Measurements from ENCODE around the gene SAMD9.
A peak's percentile ranks its signal among the peaks of the same experiment; 100 is the strongest.
"Not testable (repeated sequence)": the region's sequence is repeated elsewhere in the genome, so short reads cannot be mapped to it uniquely, and the experiment has no call there.

The SAMD9 gene

DNA sequence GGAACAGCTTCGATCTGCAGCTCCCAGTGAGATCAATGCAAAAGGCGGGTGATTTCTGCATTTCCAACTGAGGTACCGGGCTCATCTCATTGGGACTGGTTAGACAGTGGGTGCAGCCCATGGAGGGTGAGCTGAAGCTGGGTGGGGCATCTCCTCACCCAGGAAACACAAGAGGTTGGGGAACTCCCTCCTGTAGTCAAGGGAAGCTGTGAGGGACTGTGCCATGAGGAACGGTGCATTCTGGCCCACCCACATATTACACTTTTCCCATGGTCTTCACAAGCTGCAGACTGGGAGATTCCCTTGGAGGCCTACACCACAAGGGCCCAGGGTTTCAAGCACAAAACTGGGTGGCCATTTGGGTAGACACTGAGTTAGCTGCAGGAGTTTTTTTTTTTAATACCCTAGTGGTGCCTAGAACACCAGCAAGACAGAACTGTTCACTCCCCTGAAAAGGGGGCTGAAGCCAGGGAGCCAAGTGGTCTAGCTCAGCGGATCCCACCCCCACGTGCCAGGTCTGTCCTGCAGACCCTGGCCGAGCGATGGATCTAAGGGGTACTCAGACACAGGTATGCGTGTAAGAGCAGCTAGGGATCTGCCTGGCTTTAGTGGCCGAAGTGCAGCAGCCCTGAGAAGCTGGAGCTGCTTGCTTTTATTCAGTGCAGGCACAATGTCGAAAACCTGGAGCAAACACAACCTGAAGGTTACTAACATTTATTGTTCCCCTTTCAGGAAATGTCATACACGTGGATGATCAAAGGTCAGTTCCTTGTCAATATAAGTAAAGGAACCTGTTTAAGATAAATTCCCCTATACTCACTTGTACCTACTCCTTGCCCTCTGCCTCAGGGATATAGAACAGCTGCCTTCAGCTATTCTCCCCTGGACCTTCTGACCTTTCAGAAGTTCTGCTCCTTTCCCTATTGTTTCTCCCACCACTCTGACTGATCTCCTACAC lies 3.1 kb upstream of the SAMD9 start:
- no peak for DNase-seq

DNA sequence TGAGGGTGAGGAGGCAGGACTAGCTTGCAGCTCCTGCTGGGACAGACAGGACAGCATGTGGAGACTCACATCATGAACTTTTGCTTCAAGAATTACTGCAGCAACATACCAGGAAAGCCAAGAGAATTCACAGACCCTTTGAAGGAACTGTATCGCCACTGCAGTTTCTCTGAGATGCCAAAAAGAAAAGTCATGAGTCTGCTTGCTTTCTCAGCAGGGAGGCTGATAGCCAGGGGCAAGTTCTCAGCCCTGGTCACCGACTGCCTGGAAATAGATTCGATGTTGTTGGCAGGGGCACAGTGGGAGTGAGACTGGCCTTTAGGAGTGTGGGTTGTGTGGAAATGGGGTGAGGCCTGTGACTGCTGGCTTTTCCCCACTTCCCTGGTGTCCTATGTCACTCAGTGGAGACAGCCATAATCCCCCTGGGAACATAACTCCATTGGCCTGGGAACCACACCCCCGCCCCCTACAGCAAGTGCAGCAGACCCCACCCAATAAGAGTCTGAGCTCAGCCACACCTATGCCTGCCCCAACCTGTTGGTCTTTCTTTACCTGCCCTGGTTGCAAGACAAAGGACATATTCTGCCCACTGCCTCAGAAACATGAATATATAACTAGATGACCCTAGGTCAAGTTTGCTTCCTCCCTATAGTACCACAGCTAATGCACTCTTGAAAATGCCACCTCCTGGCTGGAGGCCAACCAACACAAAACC lies 1.6 kb upstream of the SAMD9 start:
- DNase-seq = no peak

DNA sequence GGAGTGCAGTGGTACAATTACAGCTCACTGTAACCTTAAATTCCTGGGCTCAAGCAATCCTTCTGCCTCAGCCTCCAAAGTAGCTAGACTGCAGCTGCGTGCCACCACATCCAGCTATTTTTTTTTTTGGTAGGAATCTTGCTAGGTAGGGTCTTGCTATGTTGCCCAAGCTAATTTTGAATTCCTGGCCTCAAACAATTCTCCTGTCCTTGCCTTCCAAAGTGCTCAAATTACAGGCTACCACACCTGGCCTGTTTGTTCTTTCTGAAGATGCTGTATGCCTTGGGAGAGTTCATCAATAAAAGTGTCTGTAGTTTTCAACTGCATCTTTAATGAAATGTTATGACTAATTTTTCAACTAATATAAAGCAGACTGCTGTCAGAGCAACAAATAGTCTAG lies 452 bp downstream of the SAMD9 start:
- no peak for DNase-seq

DNA sequence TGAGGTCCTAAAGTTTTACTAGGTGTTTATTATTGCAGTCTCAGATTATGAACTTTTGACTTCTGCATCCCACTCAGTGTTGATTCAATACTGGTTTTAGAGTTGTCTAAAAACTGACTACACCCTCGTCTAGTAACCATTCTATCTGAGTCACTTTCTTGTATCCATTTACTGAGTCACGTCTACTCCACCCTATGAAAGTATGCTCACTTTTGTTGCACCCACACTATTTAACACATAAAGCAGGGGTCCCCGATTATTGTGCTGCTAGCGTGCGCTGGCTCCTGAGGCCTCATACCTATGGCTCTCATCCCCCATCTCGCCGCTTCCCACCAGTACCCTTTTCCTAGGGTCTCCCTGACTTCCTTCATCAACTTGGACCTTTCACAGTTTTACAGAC lies 2.0 kb downstream of the SAMD9 start:
- peak; percentile 23 for DNase-seq

DNA sequence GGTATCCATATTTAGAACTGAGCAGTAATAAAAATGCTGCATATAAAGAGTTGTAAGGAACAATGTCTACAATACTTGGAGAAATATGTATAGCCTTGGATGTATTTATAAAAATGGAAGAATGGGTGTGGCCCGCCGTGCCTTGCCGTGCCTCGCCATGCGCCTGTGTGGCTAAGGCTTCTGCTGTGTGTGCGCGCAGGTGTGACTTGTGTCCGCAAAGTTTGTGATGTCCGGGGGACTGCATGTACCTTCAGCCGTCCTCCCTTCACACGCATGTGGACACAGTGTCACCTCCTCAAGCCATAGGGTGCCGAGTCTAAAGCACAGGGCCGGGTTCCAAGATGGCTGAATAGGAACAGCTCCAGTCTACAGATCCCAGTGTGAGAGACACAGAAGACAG lies 9.8 kb downstream of the SAMD9 start:
- no peak for DNase-seq

DNA sequence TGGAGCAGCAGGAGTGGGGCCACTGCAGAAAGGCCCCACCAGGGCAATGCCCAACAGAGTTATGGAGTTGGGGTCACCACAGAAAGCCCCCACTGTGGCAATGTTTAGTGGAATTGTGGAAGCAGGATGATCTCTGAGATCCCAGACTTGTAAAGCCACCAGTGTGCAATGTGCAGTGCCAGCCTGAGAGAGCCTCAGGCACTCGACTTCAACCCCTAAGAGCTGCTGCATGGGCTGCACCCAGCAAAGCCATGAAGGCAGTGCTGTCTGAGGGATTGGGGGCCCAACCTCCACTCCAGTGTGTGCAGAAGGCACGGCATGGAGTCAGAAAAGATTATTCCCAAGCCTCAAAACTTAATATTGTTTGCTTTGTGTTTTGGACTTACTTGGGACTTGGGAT lies 20.4 kb downstream of the SAMD9 start:
- DNase-seq = no peak

DNA sequence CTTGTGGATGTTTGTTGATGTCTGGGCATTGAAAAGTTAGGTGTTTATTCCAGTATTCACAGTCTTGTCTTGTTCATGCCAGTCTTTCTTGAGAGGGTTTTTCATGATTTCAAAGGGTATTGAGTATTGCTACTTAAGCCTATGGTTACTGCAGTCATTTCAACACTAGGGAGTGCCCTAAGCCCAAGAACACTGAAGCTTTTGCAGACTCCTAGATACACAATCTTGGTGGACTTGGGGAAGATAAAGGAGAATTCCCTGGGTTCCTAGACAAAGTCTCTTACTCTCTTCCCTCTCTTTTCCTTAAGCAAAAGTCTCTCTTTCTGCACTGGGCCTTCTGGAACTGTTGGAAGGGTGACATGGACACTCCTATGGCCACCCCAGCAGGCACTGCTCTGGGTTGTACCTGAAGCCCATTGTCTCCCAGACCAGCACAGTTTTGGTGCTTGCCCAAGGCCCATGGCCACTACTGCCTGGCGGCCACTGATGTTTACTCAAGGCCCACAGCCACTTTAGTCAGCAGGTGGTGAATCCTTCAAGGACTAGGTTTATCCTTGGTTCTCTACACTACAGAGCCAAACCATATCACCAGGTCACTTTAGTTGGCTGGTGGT lies 24.9 kb downstream of the SAMD9 start:
- DNase-seq = peak; percentile 31

DNA sequence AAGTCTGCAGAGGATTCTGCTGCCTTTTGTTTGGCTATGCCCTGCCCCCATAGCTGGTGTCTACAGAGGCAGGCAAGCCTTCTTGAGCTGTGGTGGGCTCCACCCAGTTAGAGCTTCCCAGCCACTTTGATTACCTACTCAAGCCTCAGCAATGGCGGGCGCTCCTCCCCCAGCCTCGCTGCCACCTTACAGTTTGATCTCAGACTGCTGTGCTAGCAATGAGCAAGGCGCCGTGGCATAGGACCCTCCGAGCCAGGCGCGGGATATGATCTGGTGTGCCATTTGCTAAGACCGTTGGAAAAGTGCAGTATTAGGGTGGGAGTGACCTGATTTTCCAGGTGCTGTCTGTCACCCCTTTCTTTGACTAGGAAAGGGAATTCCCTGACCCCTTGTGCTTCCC lies 44.4 kb downstream of the SAMD9 start:
- DNase-seq = not testable (repeated sequence)

DNA sequence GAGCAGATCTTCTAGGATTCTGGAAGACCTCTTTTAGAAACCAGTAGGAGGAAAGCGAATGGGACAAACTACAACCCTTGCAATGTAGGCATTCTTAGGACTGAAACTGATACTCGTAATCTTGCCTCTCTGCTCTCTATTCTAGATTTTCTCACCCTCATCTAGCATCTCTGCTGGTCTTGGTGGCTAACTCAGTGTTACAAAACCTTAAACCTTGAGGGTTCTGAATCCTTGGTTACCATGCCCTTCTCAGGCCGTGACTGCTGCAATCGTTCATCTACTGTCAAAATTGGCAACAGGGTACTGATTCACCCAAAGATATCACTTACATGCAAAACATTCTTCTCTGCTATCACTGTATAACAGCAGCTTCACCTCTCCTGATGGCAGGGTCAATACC lies 55.2 kb downstream of the SAMD9 start:
- no peak for DNase-seq

DNA sequence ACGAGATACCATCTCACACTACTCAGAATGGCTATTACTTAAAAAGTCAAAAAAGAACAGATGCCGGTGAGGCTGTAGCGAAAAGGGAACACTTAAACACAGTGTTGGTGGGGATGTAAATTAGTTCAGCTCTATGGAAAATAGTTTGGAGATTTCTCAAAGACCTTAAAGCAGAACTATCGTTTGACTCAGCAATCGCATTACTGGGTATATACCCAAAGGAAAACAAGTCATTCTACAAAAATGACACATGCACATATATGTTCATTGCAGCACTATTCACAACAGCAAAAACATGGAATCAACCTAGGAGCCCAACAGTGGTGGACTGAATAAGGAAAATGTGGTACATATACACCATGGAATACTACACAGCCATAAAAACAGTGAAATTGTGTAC lies 56.9 kb downstream of the SAMD9 start:
- DNase-seq = no peak

DNA sequence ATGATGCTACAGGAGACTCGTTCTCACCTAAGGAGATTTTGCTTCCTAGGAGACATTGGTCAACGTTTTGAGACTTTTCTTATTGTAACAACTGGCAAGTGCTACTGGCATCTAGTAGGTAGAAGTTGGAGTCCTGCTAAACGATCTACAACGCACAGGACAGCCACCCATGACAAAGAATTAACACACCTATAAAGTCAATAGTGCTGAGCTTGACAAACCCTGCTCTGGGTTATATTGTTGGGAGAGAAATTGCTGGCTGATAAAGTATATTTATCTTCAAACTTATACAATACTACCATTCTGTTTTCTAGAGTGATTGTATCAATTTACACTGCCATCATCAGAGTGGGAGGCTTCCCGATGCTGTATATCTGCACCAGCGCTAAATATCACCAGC lies 57.8 kb downstream of the SAMD9 start:
- DNase-seq = no peak

DNA sequence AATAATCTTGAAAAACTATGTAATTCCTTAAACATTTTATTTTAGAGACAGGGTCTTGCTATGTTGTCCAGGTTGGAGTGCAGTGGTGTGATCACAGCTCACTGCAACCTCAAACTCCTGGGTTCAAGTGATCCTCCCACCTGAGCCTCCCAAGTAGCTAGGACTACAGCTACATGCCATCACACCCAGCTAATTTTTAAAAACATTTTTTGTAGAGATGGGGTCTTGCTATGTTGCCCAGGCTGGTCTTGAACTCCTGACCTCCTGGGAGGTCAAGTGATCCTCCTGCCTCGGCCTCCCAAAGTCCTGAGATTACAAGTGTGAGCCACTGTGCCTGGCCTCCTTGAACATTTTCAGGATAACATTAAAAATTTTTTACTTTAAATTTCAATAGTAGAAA lies 61.2 kb downstream of the SAMD9 start:
- not testable (repeated sequence) for DNase-seq

DNA sequence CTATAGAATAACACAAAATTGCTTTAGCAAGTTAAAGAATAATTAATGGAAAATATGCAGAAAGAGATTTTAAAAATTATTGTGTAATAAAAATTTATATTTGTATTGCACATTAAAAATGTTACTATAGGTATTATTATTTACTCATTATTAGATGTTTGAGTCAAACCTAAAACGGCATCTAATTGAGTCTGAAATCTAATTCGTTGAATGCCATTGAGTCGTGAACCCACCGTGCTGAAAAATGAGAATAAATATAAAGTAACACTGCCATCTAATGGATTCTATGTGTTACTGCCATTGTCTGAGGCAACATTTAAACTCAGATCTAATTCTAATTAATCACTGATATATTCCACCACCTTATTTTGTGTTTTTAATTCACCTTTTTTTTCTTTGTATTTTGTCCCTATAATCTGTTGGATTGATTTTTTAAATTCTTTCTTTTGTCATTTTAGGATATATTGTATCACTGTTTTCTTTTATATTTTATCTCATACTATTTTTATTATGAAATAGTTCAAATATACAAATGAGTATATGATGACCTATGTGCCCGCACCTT lies 62.2 kb downstream of the SAMD9 start:
- DNase-seq = peak; percentile 58

DNA sequence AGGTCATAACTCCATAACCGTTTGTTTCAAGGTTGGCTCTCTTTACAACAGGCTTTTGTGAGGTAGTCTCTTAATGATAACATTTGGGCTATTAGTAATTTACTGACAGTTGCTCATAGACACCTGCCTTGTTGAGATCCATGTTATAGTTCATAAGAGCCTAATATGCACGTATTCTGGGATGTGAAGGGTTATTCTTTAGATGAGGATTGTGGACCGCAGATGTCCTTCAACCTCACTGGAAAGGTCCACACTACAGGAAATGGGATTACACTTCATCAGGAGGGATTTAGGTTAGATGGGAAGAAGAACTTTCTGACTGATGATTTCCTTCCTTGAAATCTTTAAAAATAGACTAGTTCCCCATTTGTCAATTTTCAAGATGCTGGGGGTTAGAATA lies 62.8 kb downstream of the SAMD9 start:
- DNase-seq = no peak

DNA sequence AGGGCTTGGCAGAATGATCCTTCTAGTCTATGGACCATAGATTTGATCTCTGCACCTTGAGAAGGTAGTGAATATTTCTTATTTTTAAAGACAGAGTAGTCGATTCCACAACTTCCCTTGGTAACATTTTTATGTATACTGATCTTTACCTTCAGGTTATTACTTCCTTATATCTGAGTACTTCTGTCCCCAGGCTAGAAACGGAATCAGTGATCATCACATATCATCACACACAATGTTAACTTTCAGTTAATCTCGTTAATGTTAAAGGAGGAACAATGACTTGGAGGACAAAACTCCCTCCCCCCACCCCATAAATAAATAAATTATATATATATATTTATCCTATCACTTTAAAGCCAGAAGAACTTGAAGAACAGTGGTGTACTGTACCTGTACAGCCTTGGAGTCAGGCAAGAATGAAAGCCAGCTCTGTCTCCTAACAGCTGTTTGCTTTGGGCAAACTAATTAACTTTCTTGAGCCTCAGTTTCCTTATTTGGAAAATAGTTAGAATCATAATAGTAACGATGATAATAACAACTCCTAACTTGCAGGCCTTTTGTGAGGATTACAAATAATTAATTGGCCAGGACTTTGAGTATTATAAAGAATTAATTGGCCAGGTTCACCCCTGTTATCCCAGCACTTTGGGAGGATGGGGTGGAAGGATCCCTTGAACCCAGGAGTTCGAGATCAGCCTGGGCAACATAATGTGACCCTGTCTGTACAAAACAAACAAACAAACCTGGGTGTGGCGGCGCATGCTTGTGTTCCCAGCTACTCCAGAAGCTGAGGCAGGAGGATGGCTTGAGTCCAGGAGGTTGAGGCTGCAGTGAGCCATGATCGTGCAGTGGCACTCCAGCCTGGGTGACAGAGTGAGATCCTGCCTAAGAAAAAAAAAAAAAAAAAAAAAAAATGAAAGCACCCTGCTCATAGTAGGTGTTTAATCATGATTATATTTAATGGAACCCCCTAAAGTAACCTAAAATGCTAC lies 63.5 kb downstream of the SAMD9 start:
- no peak for DNase-seq

DNA sequence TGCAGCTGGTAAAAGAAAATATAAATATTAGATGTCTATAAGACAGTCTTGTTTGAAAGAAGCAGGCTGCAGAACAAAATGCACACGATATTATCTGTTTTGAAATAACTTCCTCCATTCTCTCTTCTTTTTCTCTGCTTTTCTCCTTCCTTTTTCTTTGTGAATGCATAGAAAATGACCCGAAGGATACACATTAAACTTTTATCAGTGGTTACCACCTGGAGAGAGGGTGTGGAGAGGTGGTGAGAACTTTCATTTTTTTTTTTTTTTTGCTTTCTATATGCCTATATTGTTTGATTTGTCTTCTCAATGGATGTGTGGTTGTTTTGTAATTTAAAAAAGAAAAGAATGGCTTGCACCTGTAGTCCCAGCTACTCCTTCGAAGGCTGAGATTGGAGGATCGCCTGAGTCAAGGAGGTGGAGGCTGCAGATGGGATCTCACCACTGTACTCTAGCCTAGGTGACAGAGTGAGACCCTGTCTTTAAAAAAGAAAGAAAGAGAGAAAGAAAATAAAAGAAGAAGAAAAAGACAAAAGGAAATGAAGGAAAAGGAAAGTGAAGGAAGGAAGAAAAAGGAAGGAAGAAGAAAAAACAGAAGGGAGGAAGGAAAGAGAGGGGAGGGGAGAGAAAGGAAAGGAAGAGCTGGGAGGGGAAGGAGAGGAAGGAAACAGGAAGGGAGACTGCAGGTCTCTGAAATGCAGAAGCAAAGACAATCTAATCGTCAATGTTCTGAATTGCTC lies 64.4 kb downstream of the SAMD9 start:
- no peak for DNase-seq

DNA sequence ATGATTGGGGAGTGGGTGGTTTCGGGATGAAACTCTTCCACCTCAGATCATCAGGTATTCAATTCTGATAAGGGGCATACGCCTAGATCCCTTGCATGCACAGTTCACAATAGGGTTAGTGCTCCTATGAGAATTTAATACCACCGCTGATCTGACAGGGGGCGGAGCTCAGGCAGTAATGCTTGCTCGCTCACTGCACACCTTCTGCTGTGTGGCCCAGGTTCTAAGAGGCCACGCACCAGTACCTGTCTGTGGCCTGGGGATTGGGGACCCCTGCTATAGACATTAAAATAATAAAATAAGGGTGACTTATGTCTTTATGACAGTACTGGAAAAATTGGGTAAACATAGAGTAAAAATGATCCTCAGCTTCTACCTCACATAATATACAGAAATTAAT lies 66.1 kb downstream of the SAMD9 start:
- no peak for DNase-seq
